Measurements from ENCODE around the gene SPATA1.
"Not testable (repeated sequence)": the region's sequence is repeated elsewhere in the genome, so short reads cannot be mapped to it uniquely, and the experiment has no call there.

The SPATA1 gene

GRCh38 chr1:84584126-84584525 is 77.9 kb downstream of the SPATA1 start:
- in situ Hi-C loops (cut with MboI; ENCODE audit: low sequenced_read_pairs), result no loop called here
- H3K4me1 ChIP-seq, result peaks cover 14% of the 10 kb centered on the region
- no peak overlapping the region for H3K4me3 ChIP-seq

GRCh38 chr1:84585803-84586202 is 79.6 kb downstream of the SPATA1 start:
- in situ Hi-C loops (cut with MboI; ENCODE audit: low sequenced_read_pairs), result no loop called here
- H3K27me3 ChIP-seq (ENCODE audit: low read depth), result no peaks in the 10 kb centered on the region
- no peak for DNase-seq (ENCODE audit: low spot score in 2 of 2)
- H3K4me1 ChIP-seq, result peaks cover 14% of the 10 kb centered on the region
- no peak overlapping the region for H3K4me3 ChIP-seq
- no peaks in the 10 kb centered on the region for H3K36me3 ChIP-seq (replicated peaks)
- H3K9me3 ChIP-seq, result peaks cover 3% of the 10 kb centered on the region; the same call in 1 of the 2 replicates

More at GRCh38 chr1:84584126-84584525, 77.9 kb downstream of the SPATA1 start:
- no peaks in the 10 kb centered on the region for H3K36me3 ChIP-seq (replicated peaks)
- no peak for DNase-seq (ENCODE audit: low spot score in 2 of 2)
- no peaks in the 10 kb centered on the region for H3K27me3 ChIP-seq (ENCODE audit: low read depth)
- H3K9me3 ChIP-seq, result peaks cover 3% of the 10 kb centered on the region; the same call in 1 of the 2 replicates

GRCh38 chr1:84587099-84587498 is 80.9 kb downstream of the SPATA1 start:
- Histone ChIP-seq H3K9me3 (peaks cover 3% of the 10 kb centered on the region; the same call in 1 of the 2 replicates), H3K36me3 (replicated peaks) (no peaks in the 10 kb centered on the region), H3K4me3 (no peak overlapping the region), H3K4me1 (peaks cover 14% of the 10 kb centered on the region), H3K27me3 (ENCODE audit: low read depth) (no peaks in the 10 kb centered on the region)
- in situ Hi-C loops (cut with MboI; ENCODE audit: low sequenced_read_pairs), result no loop called here
- DNase-seq (ENCODE audit: low spot score in 2 of 2), result no peak

- H3K9me3 ChIP-seq; H3K27me3 ChIP-seq (ENCODE audit: low read depth); in situ Hi-C loops (cut with MboI; ENCODE audit: low sequenced_read_pairs); DNase-seq (ENCODE audit: low spot score in 2 of 2); H3K4me3 ChIP-seq; H3K36me3 ChIP-seq (replicated peaks); H3K4me1 ChIP-seq: not testable (repeated sequence)
Measured at GRCh38 chr1:84594959-84595358, 88.8 kb downstream of the SPATA1 start.

- H3K9me3 ChIP-seq, result no peaks in the 10 kb centered on the region
- no peak for DNase-seq (ENCODE audit: low spot score in 2 of 2)
- no peaks in the 10 kb centered on the region for H3K4me1 ChIP-seq
- in situ Hi-C loops (cut with MboI; ENCODE audit: low sequenced_read_pairs), result no loop called here
- no peaks in the 10 kb centered on the region for H3K36me3 ChIP-seq (replicated peaks)
- no peaks in the 10 kb centered on the region for H3K27me3 ChIP-seq (ENCODE audit: low read depth)
- H3K4me3 ChIP-seq, result no peak overlapping the region
Measured at GRCh38 chr1:84597011-84597410, 90.8 kb downstream of the SPATA1 start.

- no peak for DNase-seq (ENCODE audit: low spot score in 2 of 2)
- Histone ChIP-seq H3K27me3 (ENCODE audit: low read depth) (no peaks in the 10 kb centered on the region), H3K4me1 (no peaks in the 10 kb centered on the region), H3K4me3 (no peak overlapping the region), H3K36me3 (replicated peaks) (no peaks in the 10 kb centered on the region), H3K9me3 (no peaks in the 10 kb centered on the region)
- in situ Hi-C loops (cut with MboI; ENCODE audit: low sequenced_read_pairs), result no loop called here
Measured at GRCh38 chr1:84598418-84598817, 92.2 kb downstream of the SPATA1 start.

- Histone ChIP-seq H3K27me3 (ENCODE audit: low read depth) (no peaks in the 10 kb centered on the region), H3K36me3 (replicated peaks) (no peaks in the 10 kb centered on the region), H3K4me1 (peaks cover 6% of the 10 kb centered on the region), H3K9me3 (no peaks in the 10 kb centered on the region), H3K4me3 (no peak overlapping the region)
- no peak for DNase-seq (ENCODE audit: low spot score in 2 of 2)
- in situ Hi-C loops (cut with MboI; ENCODE audit: low sequenced_read_pairs), result no loop called here
Measured at GRCh38 chr1:84598846-84599741, 92.9 kb downstream of the SPATA1 start.

- no peak for DNase-seq (ENCODE audit: low spot score in 2 of 2)
- no peaks in the 10 kb centered on the region for H3K36me3 ChIP-seq (replicated peaks)
- H3K4me3 ChIP-seq, result no peak overlapping the region
- in situ Hi-C loops (cut with MboI; ENCODE audit: low sequenced_read_pairs), result loop anchor here (25.0 kb wide), 3 partner anchors 163 to 688 kb away; no protein-coding TSS in a partner anchor
- peaks cover 15% of the 10 kb centered on the region for H3K4me1 ChIP-seq
- H3K27me3 ChIP-seq (ENCODE audit: low read depth), result no peaks in the 10 kb centered on the region
- H3K9me3 ChIP-seq, result no peaks in the 10 kb centered on the region
Measured at GRCh38 chr1:84600796-84601195, 94.6 kb downstream of the SPATA1 start.

- no peak overlapping the region for H3K4me3 ChIP-seq
- H3K9me3 ChIP-seq, result no peaks in the 10 kb centered on the region
- in situ Hi-C loops (cut with MboI; ENCODE audit: low sequenced_read_pairs), result loop anchor here (25.0 kb wide), 3 partner anchors 166 to 691 kb away; no protein-coding TSS in a partner anchor
- H3K4me1 ChIP-seq, result peaks cover 15% of the 10 kb centered on the region
- no peaks in the 10 kb centered on the region for H3K36me3 ChIP-seq (replicated peaks)
- no peak for DNase-seq (ENCODE audit: low spot score in 2 of 2)
- no peaks in the 10 kb centered on the region for H3K27me3 ChIP-seq (ENCODE audit: low read depth)
Measured at GRCh38 chr1:84603223-84603622, 97.0 kb downstream of the SPATA1 start.

- Histone ChIP-seq H3K27me3 (ENCODE audit: low read depth) (no peaks in the 10 kb centered on the region), H3K36me3 (replicated peaks) (no peaks in the 10 kb centered on the region), H3K4me1 (peaks cover 15% of the 10 kb centered on the region), H3K4me3 (peak overlapping the region; percentile 8), H3K9me3 (no peaks in the 10 kb centered on the region)
- peak; percentile 81 to 85 for DNase-seq (ENCODE audit: low spot score in 2 of 2)
- in situ Hi-C loops (cut with MboI; ENCODE audit: low sequenced_read_pairs), result loop anchor here (25.0 kb wide), 3 partner anchors 167 to 692 kb away; no protein-coding TSS in a partner anchor
Measured at GRCh38 chr1:84603941-84604830, 98.0 kb downstream of the SPATA1 start.

- no peak for DNase-seq (ENCODE audit: low spot score in 2 of 2)
- Histone ChIP-seq H3K36me3 (replicated peaks) (no peaks in the 10 kb centered on the region), H3K4me1 (peaks cover 15% of the 10 kb centered on the region), H3K9me3 (no peaks in the 10 kb centered on the region), H3K27me3 (ENCODE audit: low read depth) (no peaks in the 10 kb centered on the region), H3K4me3 (no peak overlapping the region)
- in situ Hi-C loops (cut with MboI; ENCODE audit: low sequenced_read_pairs), result loop anchor here (25.0 kb wide), 3 partner anchors 168 to 693 kb away; no protein-coding TSS in a partner anchor
Measured at GRCh38 chr1:84605157-84605556, 99.0 kb downstream of the SPATA1 start.

- no peaks in the 10 kb centered on the region for H3K36me3 ChIP-seq (replicated peaks)
Measured at GRCh38 chr1:84606977-84607376, 100.8 kb downstream of the SPATA1 start.

GRCh38 chr1:84611091-84611490 is 104.9 kb downstream of the SPATA1 start:
- in situ Hi-C loops (cut with MboI; ENCODE audit: low sequenced_read_pairs), result loop anchor here (25.0 kb wide), 3 partner anchors 174 to 699 kb away; no protein-coding TSS in a partner anchor
- H3K27me3 ChIP-seq (ENCODE audit: low read depth), result no peaks in the 10 kb centered on the region
- no peak for DNase-seq (ENCODE audit: low spot score in 2 of 2)
- H3K36me3 ChIP-seq (replicated peaks), result no peaks in the 10 kb centered on the region
- H3K4me3 ChIP-seq, result no peak overlapping the region
- no peaks in the 10 kb centered on the region for H3K4me1 ChIP-seq
- peaks cover 8% of the 10 kb centered on the region; the same call in 1 of the 2 replicates for H3K9me3 ChIP-seq

More at GRCh38 chr1:84606977-84607376, 100.8 kb downstream of the SPATA1 start:
- no peak overlapping the region for H3K4me3 ChIP-seq
- peaks cover 15% of the 10 kb centered on the region for H3K4me1 ChIP-seq
- H3K27me3 ChIP-seq (ENCODE audit: low read depth), result no peaks in the 10 kb centered on the region
- in situ Hi-C loops (cut with MboI; ENCODE audit: low sequenced_read_pairs), result loop anchor here (25.0 kb wide), 3 partner anchors 170 to 695 kb away; no protein-coding TSS in a partner anchor
- no peak for DNase-seq (ENCODE audit: low spot score in 2 of 2)
- H3K9me3 ChIP-seq, result no peaks in the 10 kb centered on the region
